ENCODE measurements around the gene PABPC1L. TPM values are rescaled to one million over a fixed set of nuclear protein-coding genes. Genes with fewer than 3 reads are reported as not detected.

Gene PABPC1L
- total and polyA plus RNA-seq, 2 of the 13 experiments (the other 11 are each of a cell fraction or from before 2014, with no cell fraction given): 30.8 to 252 TPM

- peak; percentile 98 for TF ChIP-seq TFDP2 (CRISPR knock-in tag; IDR thresholded peaks at IDR 0.05)
- peak; percentile 80 for TF ChIP-seq ZNF414 (CRISPR knock-in tag; IDR thresholded peaks at IDR 0.05)
- no peak; the same call in 1 of the 2 replicates for TF ChIP-seq DDIT3 (CRISPR knock-in tag; IDR thresholded peaks at IDR 0.05)
- TF ChIP-seq ZNF282 (IDR thresholded peaks at IDR 0.05; ENCODE audit: partially characterized antibody): no peak
- peak in 1 of 2 experiments; percentile 74; a peak in 2 of 4 replicates for TF ChIP-seq ATF4 (CRISPR knock-in tag; IDR thresholded peaks at IDR 0.05)
- TF ChIP-seq ZNF513 (CRISPR knock-in tag; conservative IDR thresholded peaks at IDR 0.05): peak; percentile 74; the same call in 1 of the 2 replicates
- TF ChIP-seq ZNF614 (CRISPR knock-in tag; IDR thresholded peaks at IDR 0.05; ENCODE audit: borderline replicate concordance): peak; percentile 95
- peak; percentile 96 for TF ChIP-seq ZNF724P (CRISPR knock-in tag; IDR thresholded peaks at IDR 0.05; ENCODE audit: borderline replicate concordance)
- TF ChIP-seq PHF5A (CRISPR knock-in tag; IDR thresholded peaks at IDR 0.05; ENCODE audit: low read depth, unreplicated experiment): peak; percentile 98
- TF ChIP-seq ZBTB49 (CRISPR knock-in tag; IDR thresholded peaks at IDR 0.05; ENCODE audit: borderline replicate concordance): no peak
- TF ChIP-seq ZBTB4 (CRISPR knock-in tag; IDR thresholded peaks at IDR 0.05; ENCODE audit: borderline replicate concordance): peak; percentile 96
- TF ChIP-seq ZNF558 (CRISPR knock-in tag; IDR thresholded peaks at IDR 0.05; ENCODE audit: borderline replicate concordance): peak; percentile 99; the same call in 1 of the 2 replicates
- TF ChIP-seq TP53 (CRISPR knock-in tag; conservative IDR thresholded peaks at IDR 0.05): peak; percentile 34; the same call in 1 of the 2 replicates
- peak; percentile 86 for TF ChIP-seq ZNF691 (CRISPR knock-in tag; IDR thresholded peaks at IDR 0.05; ENCODE audit: borderline replicate concordance, low read depth)
- TF ChIP-seq XBP1 (CRISPR knock-in tag; IDR thresholded peaks at IDR 0.05): no peak
Measured at GRCh38 chr20:44966030-44966961, 56.4 kb downstream of the PABPC1L start, which contains the start of gene STK4 (continued).

Measured in HepG2 (cell line).